Calu3 (cell line): ENCODE data around the gene ACOXL. TPM values are rescaled to one million over a fixed set of nuclear protein-coding genes. Genes with fewer than 3 reads are reported as not detected.
A peak's percentile ranks its signal among the peaks of the same experiment; 100 is the strongest.

Source experiments
- BruUV-seq: library from RNA; stranded (reverse); fragments of 400-500 nt; replicated peaks from 2 replicates; lab custom pipeline; 2021; lab: Mats Ljungman, UMichigan
- CTCF ChIA-PET: fragments of 300-600 bp; sonication (Branson Sonifier 250); formaldehyde crosslinking; loops from one replicate; lab custom pipeline; 2022; ENCODE audit warnings: antibody characterized with exemption; lab: Charles Lee
- DNase-seq: peaks from one replicate; pipeline ENCODE4 v3.0.0; 2022
- H3K27ac Mint-ChIP-seq: one replicate; pipeline ENCODE4 v1.8.0; 2022; ENCODE audit warnings: mixed read lengths; ENCODE audit not compliant: unreplicated experiment
- H3K27me3 Mint-ChIP-seq: one replicate; pipeline ENCODE4 v1.8.0; 2022; ENCODE audit warnings: mixed read lengths; ENCODE audit not compliant: unreplicated experiment
- H3K36me3 Mint-ChIP-seq: one replicate; pipeline ENCODE4 v1.8.0; 2022; ENCODE audit warnings: mild to moderate bottlenecking, moderate library complexity, mixed read lengths; ENCODE audit not compliant: insufficient read depth, unreplicated experiment
- H3K4me1 Mint-ChIP-seq: one replicate; pipeline ENCODE4 v1.8.0; 2022; ENCODE audit warnings: mild to moderate bottlenecking, low read depth, mixed read lengths; ENCODE audit not compliant: unreplicated experiment
- H3K4me3 Mint-ChIP-seq: one replicate; pipeline ENCODE4 v1.8.0; 2022; ENCODE audit warnings: mild to moderate bottlenecking, low read depth, moderate library complexity, mixed read lengths; ENCODE audit not compliant: unreplicated experiment
- H3K9me3 Mint-ChIP-seq: one replicate; pipeline ENCODE4 v1.8.0; 2022; ENCODE audit warnings: low read depth, mixed read lengths; ENCODE audit not compliant: unreplicated experiment
- CTCF ChIP-seq: fragments of 200-600 bp; IDR thresholded peaks from one replicate; pipeline ENCODE4 v1.8.0; 2022; ENCODE audit warnings: antibody characterized with exemption; ENCODE audit not compliant: unreplicated experiment
- intact Hi-C: fragments of 100-400 bp; cut with micrococcal nuclease; formaldehyde crosslinking; loops from one replicate; pipeline ENCODE4 v1.10.0; 2022; ENCODE audit not compliant: unreplicated experiment
- total RNA-seq: library from RNA; stranded (reverse); gene quantifications from 2 replicates; pipeline ENCODE4 v1.2.3, GENCODE V29; 2022

The ACOXL gene
- total RNA-seq, 1 experiment from 2014 or later, result 2.7 TPM

DNA sequence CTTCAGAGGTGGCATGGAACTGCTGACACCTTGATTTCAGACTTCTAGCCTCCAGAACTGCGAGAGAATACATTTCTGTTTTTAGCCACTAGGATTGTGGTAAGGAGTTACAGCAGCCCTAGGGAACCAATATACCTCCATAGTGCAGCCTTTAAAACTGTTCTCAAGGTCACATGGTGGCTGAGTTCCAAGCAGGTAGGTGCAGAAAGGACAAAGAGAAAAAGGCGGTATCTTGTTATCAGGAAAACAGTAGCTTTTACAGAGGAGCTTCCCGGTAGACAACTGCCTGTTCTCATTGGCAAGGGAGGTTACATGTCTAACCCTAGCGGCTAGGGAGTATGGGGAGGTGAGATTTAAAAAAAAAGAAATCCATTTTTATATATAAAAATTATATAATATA, 292.1 kb downstream of the ACOXL start:
- TF ChIP-seq CTCF, result no peak
- H3K4me1 Mint-ChIP-seq, result peaks cover 5% of the 10 kb centered on the region
- CTCF ChIA-PET, result no interaction called here
- BruUV-seq, result no TSS peak
- intact Hi-C loops, result no loop called here
- no peak overlapping the region for H3K27ac Mint-ChIP-seq
- H3K27me3 Mint-ChIP-seq, result no peaks in the 10 kb centered on the region
- no peaks in the 10 kb centered on the region for H3K36me3 Mint-ChIP-seq
- no peak overlapping the region for H3K4me3 Mint-ChIP-seq
- H3K9me3 Mint-ChIP-seq, result no peaks in the 10 kb centered on the region
- no peak for DNase-seq

- TF ChIP-seq CTCF, result no peak
- Mint-ChIP-seq H3K27me3 (no peaks in the 10 kb centered on the region), H3K4me3 (no peak overlapping the region), H3K9me3 (no peaks in the 10 kb centered on the region), H3K27ac (no peak overlapping the region), H3K36me3 (no peaks in the 10 kb centered on the region), H3K4me1 (peaks cover 12% of the 10 kb centered on the region)
- intact Hi-C loops, result no loop called here
- BruUV-seq, result no TSS peak
- DNase-seq, result no peak
- CTCF ChIA-PET, result no interaction called here
Observed at GRCh38 chr2:111025288-111025687, 292.9 kb downstream of the ACOXL start.

DNA sequence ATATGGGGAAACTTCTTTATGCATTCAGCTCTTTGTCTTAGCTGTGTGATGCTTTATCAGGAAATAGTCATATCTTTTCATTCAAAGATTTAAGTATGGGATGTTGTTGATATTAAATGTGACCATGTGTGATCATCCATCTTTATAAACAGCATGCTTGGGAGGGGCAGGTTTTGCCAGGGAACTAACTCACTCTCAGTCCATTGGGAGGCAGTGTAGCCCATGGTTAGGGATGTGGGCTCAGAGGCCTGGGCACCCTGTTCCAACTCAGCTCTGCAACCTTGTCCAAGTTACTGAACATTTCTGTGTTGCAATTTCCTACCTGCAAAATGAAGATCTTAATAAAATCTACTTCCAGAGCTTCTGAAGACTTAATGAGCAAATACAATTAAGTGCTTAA, 296.3 kb downstream of the ACOXL start:
- BruUV-seq, result no TSS peak
- peak; percentile 46 for DNase-seq
- Mint-ChIP-seq H3K4me1 (peaks cover 47% of the 10 kb centered on the region), H3K27ac (no peak overlapping the region), H3K9me3 (no peaks in the 10 kb centered on the region), H3K36me3 (peaks cover 14% of the 10 kb centered on the region), H3K27me3 (no peaks in the 10 kb centered on the region), H3K4me3 (no peak overlapping the region)
- intact Hi-C loops, result no loop called here
- no peak for TF ChIP-seq CTCF
- CTCF ChIA-PET, result no interaction called here

GRCh38 chr2:111029181-111029927, 297.0 kb downstream of the ACOXL start:
- BruUV-seq, result no TSS peak
- Mint-ChIP-seq H3K9me3 (no peaks in the 10 kb centered on the region), H3K4me1 (peaks cover 53% of the 10 kb centered on the region), H3K27me3 (no peaks in the 10 kb centered on the region), H3K27ac (peak overlapping the region; percentile 99), H3K4me3 (peak overlapping the region; percentile 43), H3K36me3 (peaks cover 14% of the 10 kb centered on the region)
- DNase-seq, result peak; percentile 43
- intact Hi-C loops, result no loop called here
- CTCF ChIA-PET, result interaction anchor here (0.7 to 1.0 kb wide), 2 partner anchors 22 to 91 kb away, joined by 3 to 4 read pairs; partner anchors contain the start of gene BCL2L11
- TF ChIP-seq CTCF, result no peak
